ENCODE measurements around the gene CASTOR1.

Gene CASTOR1

DNA sequence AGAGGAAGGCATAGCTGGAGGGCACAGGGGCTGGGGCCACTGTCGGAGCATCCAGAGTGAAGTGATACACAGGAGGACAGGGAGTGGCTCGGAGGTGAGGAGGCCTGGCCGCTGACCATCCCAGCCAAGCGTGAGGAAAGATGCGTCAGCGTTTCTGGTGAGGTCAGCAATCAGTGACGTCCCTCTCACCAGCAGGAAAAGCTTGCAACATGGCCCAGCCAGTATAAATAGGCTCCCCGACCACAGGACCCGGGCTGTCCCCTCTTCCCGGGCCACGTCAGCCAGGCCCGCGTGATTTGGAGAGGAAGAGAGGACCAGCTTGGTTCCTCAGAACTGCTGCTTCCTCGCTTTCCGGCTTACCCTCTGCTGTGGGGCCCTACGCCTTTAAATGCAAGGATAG lies 18.5 kb downstream of the CASTOR1 start:
- no peaks in the 10 kb centered on the region for H3K79me2 ChIP-seq (ENCODE audit: control insufficient read depth, insufficient read depth, low read length, unreplicated experiment)
- no peak overlapping the region for H3K27ac ChIP-seq (ENCODE audit: low read depth, low read length)
- no peaks in the 10 kb centered on the region for H3K27me3 ChIP-seq (ENCODE audit: insufficient read depth, low read length)
- no peak overlapping the region for H3K4me3 ChIP-seq (ENCODE audit: low read depth, low read length)
- H2AFZ ChIP-seq (ENCODE audit: low read length, unreplicated experiment): no peak overlapping the region
- H3K36me3 ChIP-seq (ENCODE audit: insufficient read depth, low read length): no peaks in the 10 kb centered on the region
- H3K4me1 ChIP-seq (ENCODE audit: control insufficient read depth, insufficient read depth, low read length, unreplicated experiment): no peaks in the 10 kb centered on the region

DNA sequence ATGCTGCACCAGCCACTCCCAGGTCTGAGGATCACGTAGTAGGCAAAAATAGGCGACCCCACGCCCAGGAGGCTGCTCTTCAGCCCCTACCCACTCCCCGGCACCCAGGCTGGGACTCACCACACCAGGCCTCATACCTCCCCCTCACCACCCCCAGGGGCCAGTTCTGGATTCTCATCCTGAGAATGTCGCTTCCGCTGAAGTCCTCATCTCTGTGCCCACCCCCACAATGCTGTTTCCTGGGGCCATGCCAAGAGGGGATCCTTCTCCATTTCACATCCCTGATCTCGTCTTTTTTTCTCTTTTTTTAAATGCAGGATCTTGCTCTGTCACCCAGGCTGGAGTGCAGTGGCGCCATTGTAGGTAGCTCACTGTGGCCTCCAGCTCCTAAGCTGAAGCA lies 21.0 kb downstream of the CASTOR1 start:
- Histone ChIP-seq H3K4me1 (ENCODE audit: control insufficient read depth, insufficient read depth, low read length, unreplicated experiment) (no peaks in the 10 kb centered on the region), H3K27ac (ENCODE audit: low read depth, low read length) (no peak overlapping the region), H3K36me3 (ENCODE audit: insufficient read depth, low read length) (no peaks in the 10 kb centered on the region), H3K4me3 (ENCODE audit: low read depth, low read length) (no peak overlapping the region), H3K27me3 (ENCODE audit: insufficient read depth, low read length) (no peaks in the 10 kb centered on the region), H2AFZ (ENCODE audit: low read length, unreplicated experiment) (no peak overlapping the region), H3K79me2 (ENCODE audit: control insufficient read depth, insufficient read depth, low read length, unreplicated experiment) (no peaks in the 10 kb centered on the region)

DNA sequence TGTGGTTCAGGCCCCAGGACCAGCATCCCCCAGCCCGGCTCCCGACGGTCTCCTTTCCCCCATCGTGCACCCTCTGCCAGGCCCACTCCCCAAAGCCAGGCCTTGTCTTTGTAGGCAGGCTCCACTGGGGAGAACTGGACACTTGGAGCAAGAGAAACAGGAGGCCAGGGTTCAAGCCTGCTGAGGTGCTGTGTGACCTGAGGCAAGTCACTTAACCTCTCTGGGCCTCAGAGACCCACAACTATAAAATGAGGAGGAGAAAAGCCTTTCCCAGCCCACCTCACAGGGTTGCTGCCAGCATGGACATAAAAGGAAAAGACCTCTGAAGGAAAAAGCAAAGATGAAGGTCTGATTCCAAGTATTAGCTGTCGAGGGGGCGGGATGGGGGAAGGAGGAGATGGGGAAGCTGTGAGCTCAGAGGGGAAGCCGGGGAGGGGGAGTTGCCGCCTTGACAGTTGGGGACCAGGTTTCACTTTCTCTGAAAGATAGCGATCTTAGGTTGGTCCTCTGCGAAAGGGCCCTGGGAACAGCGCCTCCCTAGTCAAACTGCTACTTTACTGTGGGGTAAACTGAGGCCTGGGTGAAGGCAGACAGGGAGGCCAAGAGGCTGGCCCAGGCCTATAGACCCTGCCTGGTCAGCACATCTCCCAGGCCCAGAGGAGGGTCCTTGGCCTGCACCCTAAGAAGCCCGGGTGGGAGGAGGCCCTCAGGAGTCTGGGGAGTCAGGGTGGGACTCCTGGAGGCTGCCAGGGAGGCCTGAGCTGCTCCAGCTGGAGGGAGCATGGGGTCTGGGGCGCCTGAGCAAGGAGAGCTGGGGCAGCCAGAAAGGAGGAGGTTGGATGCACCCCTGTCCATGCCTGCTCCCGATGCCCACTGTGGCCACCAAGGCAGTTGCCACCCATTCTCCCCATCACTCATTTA lies 21.7 kb downstream of the CASTOR1 start:
- H3K4me3 ChIP-seq (ENCODE audit: low read depth, low read length): no peak overlapping the region
- H3K79me2 ChIP-seq (ENCODE audit: control insufficient read depth, insufficient read depth, low read length, unreplicated experiment): no peaks in the 10 kb centered on the region
- no peaks in the 10 kb centered on the region for H3K4me1 ChIP-seq (ENCODE audit: control insufficient read depth, insufficient read depth, low read length, unreplicated experiment)
- H3K27ac ChIP-seq (ENCODE audit: low read depth, low read length): no peak overlapping the region
- no peaks in the 10 kb centered on the region for H3K27me3 ChIP-seq (ENCODE audit: insufficient read depth, low read length)
- H3K36me3 ChIP-seq (ENCODE audit: insufficient read depth, low read length): no peaks in the 10 kb centered on the region
- no peak overlapping the region for H2AFZ ChIP-seq (ENCODE audit: low read length, unreplicated experiment)

DNA sequence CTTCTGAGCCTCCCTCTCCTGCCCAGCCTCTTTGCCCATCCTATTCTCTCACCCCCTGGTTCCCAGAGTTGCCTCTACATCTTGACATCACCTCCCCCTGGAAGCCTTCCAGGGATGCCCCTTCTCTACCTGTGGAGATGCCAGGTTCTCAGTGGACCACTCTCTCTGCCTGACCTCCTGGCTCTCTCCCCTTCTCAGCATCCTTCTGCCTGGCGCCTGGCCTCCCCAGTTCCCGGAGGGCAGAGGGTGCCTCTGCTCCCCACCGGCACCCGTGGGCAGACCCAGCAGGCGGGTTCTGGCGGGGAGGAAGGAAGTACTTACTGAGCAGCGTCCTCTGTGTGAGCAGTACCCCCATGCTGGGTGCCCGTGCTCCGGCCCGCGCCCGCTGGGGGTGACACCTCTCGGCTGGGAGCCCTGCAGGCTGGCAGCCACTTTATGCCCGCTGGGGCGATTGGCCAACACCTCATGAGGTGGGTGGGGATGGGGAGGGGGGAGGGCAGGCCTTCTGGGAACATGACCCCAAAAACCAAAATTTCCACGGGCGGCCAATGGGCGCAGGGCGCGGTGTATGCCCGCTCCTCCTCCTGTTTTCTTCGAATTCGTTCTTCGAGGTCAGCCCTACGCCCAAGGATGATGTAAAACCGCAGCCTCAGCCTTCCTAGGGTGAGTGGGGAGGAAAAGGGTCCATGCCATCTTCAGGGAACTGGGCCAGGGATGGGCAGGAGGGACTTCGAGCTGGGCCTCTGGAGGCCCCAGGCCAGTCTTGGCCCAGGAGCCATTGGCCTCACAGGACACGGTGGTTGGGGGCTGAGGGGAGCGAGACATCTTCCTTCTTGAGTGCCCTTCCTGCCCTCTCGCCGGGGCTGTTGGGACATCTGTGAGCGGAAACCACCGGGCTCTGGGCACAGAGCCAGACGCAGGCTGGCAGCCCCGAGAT lies 22.6 kb downstream of the CASTOR1 start, which contains the start of gene OSM:
Gene OSM (minus strand): TSS at position 407 of the 937 bp plus-strand sequence. CDS start 52 bp downstream, at position 355.
- H3K79me2 ChIP-seq (ENCODE audit: control insufficient read depth, insufficient read depth, low read length, unreplicated experiment): no peaks in the 10 kb centered on the region
- no peak within 1 kb of the TSS for H3K27ac ChIP-seq (ENCODE audit: low read depth, low read length)
- no peaks in the 10 kb centered on the region for H3K36me3 ChIP-seq (ENCODE audit: insufficient read depth, low read length)
- no peaks in the 10 kb centered on the region for H3K27me3 ChIP-seq (ENCODE audit: insufficient read depth, low read length)
- no peaks in the 10 kb centered on the region for H3K4me1 ChIP-seq (ENCODE audit: control insufficient read depth, insufficient read depth, low read length, unreplicated experiment)
- no peak within 1 kb of the TSS for H3K4me3 ChIP-seq (ENCODE audit: low read depth, low read length)
- no peak within 1 kb of the TSS for H2AFZ ChIP-seq (ENCODE audit: low read length, unreplicated experiment)

DNA sequence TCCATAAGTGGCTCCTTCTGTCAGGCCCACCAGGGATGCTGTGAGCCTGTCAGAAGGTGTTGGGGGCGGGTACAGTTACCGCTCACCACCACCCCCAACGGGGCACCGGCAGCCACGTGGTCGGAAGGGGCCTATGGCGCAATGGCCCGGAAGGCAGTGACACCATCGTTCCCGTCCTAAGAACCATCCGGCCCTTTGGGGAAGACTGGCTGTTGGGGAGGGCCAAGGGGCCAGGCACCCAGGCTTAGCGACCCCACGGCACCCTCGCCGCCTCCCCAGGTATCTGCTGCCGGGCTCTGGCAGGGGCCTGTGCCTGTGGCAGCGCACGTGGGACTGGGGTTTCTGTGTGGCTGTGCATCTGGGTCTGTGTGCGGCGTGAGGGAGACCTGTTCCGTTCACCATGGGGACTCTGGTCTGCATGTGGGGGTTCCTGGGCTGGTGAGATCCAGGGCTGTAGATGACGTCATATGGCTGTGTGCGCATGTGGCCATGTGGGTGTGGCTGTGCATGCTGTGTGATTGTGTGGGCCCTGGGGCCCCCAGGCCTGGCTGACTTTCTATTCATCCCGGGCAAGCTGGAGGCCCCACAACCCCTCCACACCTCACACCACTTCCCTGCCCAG lies 23.4 kb downstream of the CASTOR1 start:
- Histone ChIP-seq H3K27me3 (ENCODE audit: insufficient read depth, low read length) (no peaks in the 10 kb centered on the region), H3K36me3 (ENCODE audit: insufficient read depth, low read length) (no peaks in the 10 kb centered on the region), H2AFZ (ENCODE audit: low read length, unreplicated experiment) (no peak overlapping the region), H3K27ac (ENCODE audit: low read depth, low read length) (no peak overlapping the region), H3K79me2 (ENCODE audit: control insufficient read depth, insufficient read depth, low read length, unreplicated experiment) (no peaks in the 10 kb centered on the region), H3K4me1 (ENCODE audit: control insufficient read depth, insufficient read depth, low read length, unreplicated experiment) (no peaks in the 10 kb centered on the region), H3K4me3 (ENCODE audit: low read depth, low read length) (no peak overlapping the region)

DNA sequence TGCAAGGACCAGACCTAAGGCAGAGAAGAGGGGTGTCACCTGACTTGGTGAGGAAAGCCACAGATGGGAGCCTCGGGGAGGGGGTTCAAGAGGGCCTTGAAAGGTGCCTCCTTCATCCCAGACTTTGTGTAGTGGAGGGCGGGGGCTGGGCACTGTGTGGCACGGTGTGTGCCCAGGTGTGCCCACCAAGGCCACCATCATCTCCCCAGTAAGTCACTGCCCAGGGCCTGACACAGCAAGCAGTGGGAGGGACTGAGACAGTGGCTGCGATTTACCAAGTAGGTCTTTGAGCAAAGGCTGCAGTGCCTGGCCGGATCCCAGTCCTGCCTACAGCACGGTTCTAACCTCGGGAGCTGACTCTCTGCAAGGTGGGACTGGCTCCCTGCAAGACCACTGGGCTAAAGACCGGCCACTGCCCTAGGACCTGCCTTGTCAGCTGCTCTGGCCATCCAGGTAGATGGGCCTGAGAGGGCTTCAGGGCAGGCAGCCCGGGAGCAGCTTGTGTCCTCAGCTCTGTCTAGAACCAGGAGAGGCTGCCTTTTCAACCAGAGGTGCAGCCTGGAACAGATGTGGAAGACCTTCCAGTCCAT lies 24.1 kb downstream of the CASTOR1 start:
- Histone ChIP-seq H3K27me3 (ENCODE audit: insufficient read depth, low read length) (no peaks in the 10 kb centered on the region), H3K79me2 (ENCODE audit: control insufficient read depth, insufficient read depth, low read length, unreplicated experiment) (no peaks in the 10 kb centered on the region), H3K27ac (ENCODE audit: low read depth, low read length) (no peak overlapping the region), H3K4me3 (ENCODE audit: low read depth, low read length) (no peak overlapping the region), H2AFZ (ENCODE audit: low read length, unreplicated experiment) (no peak overlapping the region), H3K4me1 (ENCODE audit: control insufficient read depth, insufficient read depth, low read length, unreplicated experiment) (no peaks in the 10 kb centered on the region), H3K36me3 (ENCODE audit: insufficient read depth, low read length) (no peaks in the 10 kb centered on the region)

DNA sequence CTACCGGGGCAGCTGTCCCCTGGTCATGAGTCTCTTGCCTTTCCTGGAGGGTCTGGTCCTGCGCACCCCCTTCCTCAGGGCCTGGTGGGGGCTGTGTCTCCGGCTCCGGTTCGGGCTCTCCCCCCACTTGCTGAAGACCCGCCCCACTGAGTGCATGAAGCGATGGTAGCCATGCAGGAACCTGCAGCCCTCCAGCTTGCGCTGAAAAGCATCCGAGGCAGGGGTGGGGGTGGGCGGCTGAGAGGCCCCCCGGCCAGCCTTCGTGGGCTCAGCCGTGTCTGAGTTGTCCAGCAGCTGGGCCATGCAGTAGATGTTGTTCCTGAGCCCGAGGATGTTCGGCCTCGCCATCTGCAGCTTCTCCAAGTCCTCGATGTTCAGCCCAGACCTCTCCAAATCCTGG lies 25.4 kb downstream of the CASTOR1 start:
- Histone ChIP-seq H3K27ac (ENCODE audit: low read depth, low read length) (no peak overlapping the region), H3K79me2 (ENCODE audit: control insufficient read depth, insufficient read depth, low read length, unreplicated experiment) (no peaks in the 10 kb centered on the region)

DNA sequence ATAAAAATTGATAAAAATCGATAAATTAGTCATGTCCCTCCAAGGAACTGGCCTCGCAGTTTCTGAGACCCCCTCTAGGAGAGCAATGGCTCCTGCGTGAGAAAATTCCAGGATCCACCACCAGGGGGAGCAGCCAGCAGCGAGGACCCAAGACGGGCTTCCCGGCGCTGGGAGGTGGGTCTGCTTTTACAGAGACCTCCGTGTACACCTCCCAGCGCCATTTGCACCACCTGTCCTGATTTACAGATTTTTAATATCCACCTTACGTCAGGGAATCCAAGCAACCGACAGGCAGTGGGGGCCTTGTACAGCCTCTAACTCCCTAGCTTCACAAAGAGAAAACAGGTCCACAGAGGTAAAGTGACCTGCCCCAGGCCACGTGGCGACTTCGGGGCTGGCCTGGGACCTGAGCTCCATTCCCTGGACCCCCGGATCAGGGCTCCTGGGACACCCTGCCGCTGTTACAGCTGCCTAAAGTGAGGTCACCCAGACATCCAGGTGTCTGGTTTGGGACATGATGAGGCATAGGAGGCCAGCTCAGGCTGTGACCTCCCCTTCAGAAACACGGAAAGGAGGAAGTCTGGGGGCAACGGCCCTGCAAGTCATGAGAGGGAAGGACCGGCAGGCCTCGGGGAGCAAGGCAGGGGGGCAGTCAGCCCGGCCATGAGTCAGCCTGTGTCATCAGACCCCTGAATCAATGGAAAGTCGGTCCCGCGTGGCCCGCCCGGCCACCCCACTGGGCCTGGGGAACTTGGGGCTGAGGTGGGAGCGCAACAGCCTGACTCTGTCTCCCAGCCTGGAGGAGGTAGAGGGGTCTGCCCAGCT lies 26.2 kb downstream of the CASTOR1 start:
- H3K27ac ChIP-seq (ENCODE audit: low read depth, low read length): no peak overlapping the region
- no peaks in the 10 kb centered on the region for H3K36me3 ChIP-seq (ENCODE audit: insufficient read depth, low read length)
- no peaks in the 10 kb centered on the region for H3K4me1 ChIP-seq (ENCODE audit: control insufficient read depth, insufficient read depth, low read length, unreplicated experiment)
- no peaks in the 10 kb centered on the region for H3K79me2 ChIP-seq (ENCODE audit: control insufficient read depth, insufficient read depth, low read length, unreplicated experiment)
- no peaks in the 10 kb centered on the region for H3K27me3 ChIP-seq (ENCODE audit: insufficient read depth, low read length)
- H2AFZ ChIP-seq (ENCODE audit: low read length, unreplicated experiment): no peak overlapping the region
- H3K4me3 ChIP-seq (ENCODE audit: low read depth, low read length): peak overlapping the region; percentile 67; the same call in 1 of the 2 replicates

More for the DNA sequence above, 25.4 kb downstream of the CASTOR1 start:
- no peaks in the 10 kb centered on the region for H3K36me3 ChIP-seq (ENCODE audit: insufficient read depth, low read length)
- H3K4me1 ChIP-seq (ENCODE audit: control insufficient read depth, insufficient read depth, low read length, unreplicated experiment): no peaks in the 10 kb centered on the region
- no peak overlapping the region for H2AFZ ChIP-seq (ENCODE audit: low read length, unreplicated experiment)
- H3K4me3 ChIP-seq (ENCODE audit: low read depth, low read length): no peak overlapping the region
- H3K27me3 ChIP-seq (ENCODE audit: insufficient read depth, low read length): no peaks in the 10 kb centered on the region

DNA sequence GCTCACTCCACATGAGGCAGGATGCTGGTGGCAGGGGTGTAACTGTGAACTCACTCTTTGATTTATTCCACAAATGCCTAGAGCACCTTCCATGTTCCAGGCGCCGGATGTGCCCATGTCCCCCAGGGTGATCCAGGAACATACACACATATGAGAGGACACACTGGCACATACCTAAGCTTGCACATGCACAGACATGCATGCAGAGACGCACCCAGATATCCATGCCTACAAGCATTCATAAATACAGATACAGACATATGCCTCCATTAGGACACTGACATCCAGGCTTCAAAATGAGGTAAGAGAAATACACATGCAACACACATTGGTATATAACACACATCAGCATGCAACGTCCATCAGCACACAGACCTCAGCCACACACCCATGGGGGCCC lies 27.2 kb downstream of the CASTOR1 start:
- H3K4me1 ChIP-seq (ENCODE audit: control insufficient read depth, insufficient read depth, low read length, unreplicated experiment): no peaks in the 10 kb centered on the region
- no peak overlapping the region for H2AFZ ChIP-seq (ENCODE audit: low read length, unreplicated experiment)
- H3K27ac ChIP-seq (ENCODE audit: low read depth, low read length): no peak overlapping the region
- H3K36me3 ChIP-seq (ENCODE audit: insufficient read depth, low read length): no peaks in the 10 kb centered on the region
- no peak overlapping the region for H3K4me3 ChIP-seq (ENCODE audit: low read depth, low read length)
- H3K27me3 ChIP-seq (ENCODE audit: insufficient read depth, low read length): no peaks in the 10 kb centered on the region
- no peaks in the 10 kb centered on the region for H3K79me2 ChIP-seq (ENCODE audit: control insufficient read depth, insufficient read depth, low read length, unreplicated experiment)
